Measurements from ENCODE around the gene TMEM63B. TPM values are rescaled to one million over a fixed set of nuclear protein-coding genes. Genes with fewer than 3 reads are reported as not detected.

Gene TMEM63B
- total and polyA plus RNA-seq, 2 of the 8 experiments (the other 6 are each of a cell fraction or from before 2014, with no cell fraction given): 61.1 to 96.8 TPM

- CTCF ChIA-PET (ENCODE audit: partially characterized antibody): interaction anchor here (1.0 to 7.5 kb wide), 10 partner anchors 11 to 83 kb away, joined by 3 to 39 read pairs (median 7); no protein-coding TSS in a partner anchor
- TF ChIP-seq JUN (IDR thresholded peaks at IDR 0.05; ENCODE audit: low read depth, low read length): no peak
- TF ChIP-seq BRCA1 (IDR thresholded peaks at IDR 0.05; ENCODE audit: low read depth, low read length): no peak
- TF ChIP-seq TAF1 (IDR thresholded peaks at IDR 0.05; ENCODE audit: low read depth, low read length): no peak
- TF ChIP-seq RFX5 (IDR thresholded peaks at IDR 0.05; ENCODE audit: borderline replicate concordance, low read depth, low read length): no peak
- no peak for TF ChIP-seq TCF12 (IDR thresholded peaks at IDR 0.05; ENCODE audit: low read depth, low read length)
- TF ChIP-seq NANOG (IDR thresholded peaks at IDR 0.05; ENCODE audit: insufficient read depth, low read depth, low read length, poor library complexity, severe bottlenecking): no peak
- TF ChIP-seq SIRT6 (IDR thresholded peaks at IDR 0.05; ENCODE audit: low read length): no peak
- no peak for TF ChIP-seq MAFK (IDR thresholded peaks at IDR 0.05; ENCODE audit: low read depth, low read length)
- no peak for TF ChIP-seq KDM4A (IDR thresholded peaks at IDR 0.05; ENCODE audit: low read depth, low read length, severe bottlenecking)
- TF ChIP-seq ATF2 (IDR thresholded peaks at IDR 0.05; ENCODE audit: low read length): no peak
- no peak for TF ChIP-seq TBP (IDR thresholded peaks at IDR 0.05; ENCODE audit: low read depth, low read length)
- no peak for TF ChIP-seq RNF2 (IDR thresholded peaks at IDR 0.05; ENCODE audit: borderline replicate concordance, low read depth, low read length, missing control alignments, poor library complexity, severe bottlenecking)
- TF ChIP-seq ASH2L (IDR thresholded peaks at IDR 0.05; ENCODE audit: low read length): no peak
Measured at GRCh38 chr6:44152109-44152461, 24.7 kb downstream of the TMEM63B start.

More at GRCh38 chr6:44152109-44152461, 24.7 kb downstream of the TMEM63B start:
- 64% methylated on average over 8 of the region's 8 CpGs; no CpG with 5 or more reads in 1 of the 2 experiments for WGBS, 2 experiments (ENCODE audit: extremely low coverage in 1 of 2, insufficient coverage in 1 of 2, insufficient read length in 1 of 2, insufficient replicate concordance in 2 of 2, low coverage in 1 of 2, low lambda C conversion rate in 2 of 2, missing lambda C conversion rate in 1 of 2)
- no peak overlapping the region for H4K5ac ChIP-seq (ENCODE audit: insufficient read length, low read depth, low read length)
- H3K18ac ChIP-seq (ENCODE audit: extremely low read depth, low read length): no peak overlapping the region
- H3K27ac ChIP-seq (ENCODE audit: low read depth, low read length): no peak overlapping the region
- H3K9ac ChIP-seq (replicated peaks in 1 of 4; ENCODE audit: extremely low read depth in 1 of 4, low read depth in 3 of 4, low read length in 3 of 4): no peak overlapping the region
- H3K23ac ChIP-seq (ENCODE audit: insufficient read length): no peak overlapping the region
- H3K23me2 ChIP-seq (ENCODE audit: low read depth, low read length): no peaks in the 10 kb centered on the region
- no peak overlapping the region; the same call in 1 of the 2 replicates for H2BK5ac ChIP-seq (ENCODE audit: low read depth, low read length)
- H3K4me3 ChIP-seq (ENCODE audit: extremely low read depth in 1 of 4, insufficient read depth in 2 of 4, low read depth in 3 of 4, low read length in 4 of 4): no peak overlapping the region
- H2BK12ac ChIP-seq (ENCODE audit: low read depth, low read length): no peak overlapping the region
- no peak overlapping the region for H2AK5ac ChIP-seq (ENCODE audit: low read depth, low read length)
- no peak overlapping the region for H3K14ac ChIP-seq (ENCODE audit: insufficient read length)
- no peaks in the 10 kb centered on the region for H3K27me3 ChIP-seq (replicated peaks in 1 of 4; ENCODE audit: control insufficient read depth in 3 of 4, extremely low read depth in 1 of 4, insufficient read depth in 3 of 4, low read length in 3 of 4)
- H2BK20ac ChIP-seq (ENCODE audit: low read length): no peak overlapping the region
- no peak overlapping the region for H3K4me2 ChIP-seq (ENCODE audit: insufficient read depth in 1 of 2, low read depth in 2 of 2, low read length in 2 of 2)
- POLR2A ChIA-PET (ENCODE audit: partially characterized antibody): interaction anchor here (1.2 kb wide), 1 partner anchor 102 kb away, joined by 3 read pairs; no protein-coding TSS in a partner anchor
- peaks cover 2 to 3% of the 10 kb centered on the region in 2 experiments for H4K20me1 ChIP-seq (replicated peaks in 1 of 2; ENCODE audit: control insufficient read depth in 1 of 2, insufficient read depth in 2 of 2, low read length in 2 of 2)
- H3K9me3 ChIP-seq (ENCODE audit: insufficient read depth in 2 of 2, low read depth in 1 of 2, low read length in 1 of 2): no peaks in the 10 kb centered on the region
- peaks cover 10 to 28% (median 18%) of the 10 kb centered on the region in 4 experiments; a peak in 7 of 8 replicates for H3K36me3 ChIP-seq (ENCODE audit: control insufficient read depth in 2 of 4, insufficient read depth in 4 of 4, low read length in 3 of 4)
- peaks cover 0 to 12% (median 6%) of the 10 kb centered on the region in 4 experiments; a peak in 5 of 7 replicates for H3K4me1 ChIP-seq (replicated peaks in 1 of 4; ENCODE audit: control insufficient read depth in 3 of 4, insufficient read depth in 4 of 4, low read length in 3 of 4)
- H2AFZ ChIP-seq (ENCODE audit: low read length): no peak overlapping the region
- no peak overlapping the region for H4K8ac ChIP-seq (ENCODE audit: extremely low read depth, insufficient read depth, low read length)
- no peaks in the 10 kb centered on the region for H3K79me1 ChIP-seq (ENCODE audit: low read depth, low read length)
- H3K79me2 ChIP-seq (ENCODE audit: control insufficient read depth in 1 of 2, insufficient read depth in 2 of 2, low read length in 2 of 2): no peaks in the 10 kb centered on the region
- H2BK15ac ChIP-seq (ENCODE audit: low read length): no peak overlapping the region
- no peak for FAIRE-seq
- no peak for DNase-seq (ENCODE audit: low read depth in 1 of 2, low spot score in 2 of 2)
- H2BK120ac ChIP-seq (replicated peaks; ENCODE audit: low read depth, low read length): no peak overlapping the region
- H3K56ac ChIP-seq (replicated peaks; ENCODE audit: insufficient read length, low read depth, low read length): no peak overlapping the region
- no peak overlapping the region for H3K4ac ChIP-seq (replicated peaks; ENCODE audit: insufficient read length, low read depth, low read length)
- H4K91ac ChIP-seq (replicated peaks; ENCODE audit: insufficient read length, low read length): no peak overlapping the region

Data from H1 (cell line).